Measurements from ENCODE around the gene LARGE2.

The LARGE2 gene

DNA sequence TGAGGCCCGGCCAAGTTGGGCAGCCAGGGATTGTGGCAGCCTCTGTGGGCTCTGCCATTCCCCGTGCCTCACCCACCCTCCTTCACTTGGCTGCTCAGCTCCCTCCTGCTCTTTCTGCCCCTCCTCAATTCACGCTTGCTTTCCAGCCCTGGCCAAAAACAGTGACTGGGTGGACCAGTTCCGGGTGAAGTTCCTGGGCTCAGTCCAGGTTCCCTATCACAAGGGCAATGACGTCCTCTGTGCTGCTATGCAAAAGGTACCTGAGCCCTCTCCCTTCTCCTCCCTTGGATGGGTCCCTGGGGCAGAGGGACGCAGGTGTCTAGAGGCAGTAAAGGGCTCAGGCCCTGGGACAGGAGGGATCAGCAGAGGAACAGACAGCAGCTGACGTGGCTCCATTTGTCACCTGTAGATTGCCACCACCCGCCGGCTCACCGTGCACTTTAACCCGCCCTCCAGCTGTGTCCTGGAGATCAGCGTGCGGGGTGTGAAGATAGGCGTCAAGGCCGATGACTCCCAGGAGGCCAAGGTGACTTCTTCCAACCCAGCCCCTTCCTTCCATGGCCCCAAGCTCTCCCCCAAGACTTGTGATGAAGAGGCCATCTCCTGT is 18.0 kb upstream of the LARGE2 start:
- TF ChIP-seq ZFX (IDR thresholded peaks at IDR 0.05), result no peak
- TF ChIP-seq, protein P1, sequence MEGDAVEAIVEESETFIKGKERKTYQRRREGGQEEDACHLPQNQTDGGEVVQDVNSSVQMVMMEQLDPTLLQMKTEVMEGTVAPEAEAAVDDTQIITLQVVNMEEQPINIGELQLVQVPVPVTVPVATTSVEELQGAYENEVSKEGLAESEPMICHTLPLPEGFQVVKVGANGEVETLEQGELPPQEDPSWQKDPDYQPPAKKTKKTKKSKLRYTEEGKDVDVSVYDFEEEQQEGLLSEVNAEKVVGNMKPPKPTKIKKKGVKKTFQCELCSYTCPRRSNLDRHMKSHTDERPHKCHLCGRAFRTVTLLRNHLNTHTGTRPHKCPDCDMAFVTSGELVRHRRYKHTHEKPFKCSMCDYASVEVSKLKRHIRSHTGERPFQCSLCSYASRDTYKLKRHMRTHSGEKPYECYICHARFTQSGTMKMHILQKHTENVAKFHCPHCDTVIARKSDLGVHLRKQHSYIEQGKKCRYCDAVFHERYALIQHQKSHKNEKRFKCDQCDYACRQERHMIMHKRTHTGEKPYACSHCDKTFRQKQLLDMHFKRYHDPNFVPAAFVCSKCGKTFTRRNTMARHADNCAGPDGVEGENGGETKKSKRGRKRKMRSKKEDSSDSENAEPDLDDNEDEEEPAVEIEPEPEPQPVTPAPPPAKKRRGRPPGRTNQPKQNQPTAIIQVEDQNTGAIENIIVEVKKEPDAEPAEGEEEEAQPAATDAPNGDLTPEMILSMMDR (conservative IDR thresholded peaks at IDR 0.05), result no peak
- peak overlapping the region; percentile 60 for H3K27ac ChIP-seq

DNA sequence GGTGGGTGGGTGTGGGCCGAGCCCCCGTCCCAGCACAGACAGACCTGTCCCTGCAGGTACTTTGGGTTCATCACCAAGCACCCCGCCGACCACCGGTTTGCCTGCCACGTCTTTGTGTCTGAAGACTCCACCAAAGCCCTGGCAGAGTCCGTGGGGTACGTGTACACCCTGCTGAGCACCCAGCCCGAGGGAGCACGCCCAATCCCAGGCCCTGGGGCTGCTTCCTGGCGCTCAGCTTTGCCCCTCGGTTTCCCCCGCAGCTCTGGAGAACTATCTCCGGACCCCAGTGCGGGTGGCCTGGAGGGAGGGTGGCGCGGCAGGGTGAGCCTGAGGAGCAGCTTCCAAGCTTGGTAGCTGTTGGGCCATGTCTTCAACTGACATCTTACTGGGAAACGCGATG is 17.4 kb upstream of the LARGE2 start:
- peak overlapping the region; percentile 60 for H3K27ac ChIP-seq
- TF ChIP-seq, protein P1 (conservative IDR thresholded peaks at IDR 0.05), result no peak
- no peak for TF ChIP-seq ZFX (IDR thresholded peaks at IDR 0.05)

DNA sequence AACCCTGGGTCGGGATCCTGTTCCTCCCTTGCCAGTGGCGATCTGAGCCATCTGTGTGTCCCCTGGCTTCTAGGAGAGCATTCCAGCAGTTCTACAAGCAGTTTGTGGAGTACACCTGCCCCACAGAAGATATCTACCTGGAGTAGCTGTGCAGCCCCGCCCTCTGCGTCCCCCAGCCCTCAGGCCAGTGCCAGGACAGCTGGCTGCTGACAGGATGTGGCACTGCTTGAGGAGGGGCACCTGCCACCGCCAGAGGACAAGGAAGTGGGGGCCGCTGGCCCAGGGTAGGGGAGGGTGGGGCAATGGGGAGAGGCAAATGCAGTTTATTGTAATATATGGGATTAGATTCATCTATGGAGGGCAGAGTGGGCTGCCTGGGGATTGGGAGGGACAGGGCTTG is 16.9 kb upstream of the LARGE2 start:
- peak overlapping the region; percentile 60; the same call in 1 of the 2 replicates for H3K27ac ChIP-seq

DNA sequence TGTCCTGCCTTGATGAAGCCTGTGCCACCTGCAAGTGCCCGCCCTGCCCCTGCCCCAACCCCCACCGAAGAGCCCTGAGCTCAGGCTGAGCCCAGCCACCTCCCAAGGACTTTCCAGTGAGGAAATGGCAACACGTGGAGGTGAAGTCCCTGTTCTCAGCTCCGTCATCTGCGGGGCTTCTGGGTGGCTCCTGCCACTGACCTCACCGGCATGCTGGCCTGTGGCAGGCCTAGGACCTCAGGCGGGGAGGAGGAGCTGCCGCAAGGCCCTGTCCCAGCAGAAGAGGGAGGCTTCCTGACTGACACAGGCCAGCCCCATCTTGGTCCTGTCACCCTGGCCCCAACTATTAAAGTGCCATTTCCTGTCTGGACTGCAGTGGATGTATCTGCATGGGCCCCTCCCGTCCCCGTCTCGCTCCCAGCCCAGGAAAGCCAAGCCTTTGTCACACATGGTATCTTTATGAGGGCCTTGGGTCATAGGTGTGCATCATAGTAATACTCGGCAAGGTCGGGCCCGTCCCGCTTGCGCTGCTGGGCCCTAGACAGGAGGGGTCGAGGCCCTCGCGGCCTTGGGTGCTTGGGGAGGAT is 16.3 kb upstream of the LARGE2 start:
- TF ChIP-seq, protein P1 (conservative IDR thresholded peaks at IDR 0.05), result no peak
- no peak for TF ChIP-seq ZFX (IDR thresholded peaks at IDR 0.05)
- no peak overlapping the region for H3K27ac ChIP-seq

DNA sequence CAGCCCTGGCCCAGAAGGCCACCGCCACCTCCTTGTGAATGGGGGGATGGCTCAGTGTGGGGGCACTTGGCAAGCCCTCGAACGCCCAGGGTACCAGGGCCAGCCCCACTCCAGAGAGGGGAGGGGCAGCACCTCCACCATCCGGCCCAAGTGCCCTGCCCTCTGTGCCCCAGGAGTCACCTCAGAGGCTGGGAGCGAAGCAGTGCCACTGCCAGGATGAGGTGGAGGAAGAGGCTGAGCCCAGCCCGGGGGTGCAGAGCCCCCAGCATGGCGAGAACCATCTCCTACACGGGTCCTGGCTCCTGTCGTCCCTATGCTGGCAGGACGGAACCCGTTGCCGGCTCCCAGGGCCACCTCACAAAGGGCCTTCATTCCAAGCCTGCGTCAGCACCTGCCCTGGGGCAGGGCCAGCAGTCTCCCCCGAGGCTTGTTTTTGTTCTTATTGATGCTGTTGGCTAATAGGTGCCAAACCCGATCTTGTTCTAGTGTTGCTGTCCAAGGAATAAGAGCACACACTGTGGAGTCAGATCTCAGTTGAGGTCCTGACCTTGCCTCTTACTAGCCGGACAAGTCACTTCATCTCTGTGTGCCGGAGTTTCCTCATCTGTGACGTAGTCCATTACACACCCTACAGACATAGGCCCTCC is 15.4 kb upstream of the LARGE2 start, which contains the start of gene FREY1:
Gene FREY1 (minus strand): TSS at position 307 of the 647 bp plus-strand sequence. CDS start 26 bp downstream, at position 281.
- TF ChIP-seq ZFX (IDR thresholded peaks at IDR 0.05), result no peak
- TF ChIP-seq, protein P1 (conservative IDR thresholded peaks at IDR 0.05), result no peak
- no peak within 1 kb of the TSS for H3K27ac ChIP-seq

DNA sequence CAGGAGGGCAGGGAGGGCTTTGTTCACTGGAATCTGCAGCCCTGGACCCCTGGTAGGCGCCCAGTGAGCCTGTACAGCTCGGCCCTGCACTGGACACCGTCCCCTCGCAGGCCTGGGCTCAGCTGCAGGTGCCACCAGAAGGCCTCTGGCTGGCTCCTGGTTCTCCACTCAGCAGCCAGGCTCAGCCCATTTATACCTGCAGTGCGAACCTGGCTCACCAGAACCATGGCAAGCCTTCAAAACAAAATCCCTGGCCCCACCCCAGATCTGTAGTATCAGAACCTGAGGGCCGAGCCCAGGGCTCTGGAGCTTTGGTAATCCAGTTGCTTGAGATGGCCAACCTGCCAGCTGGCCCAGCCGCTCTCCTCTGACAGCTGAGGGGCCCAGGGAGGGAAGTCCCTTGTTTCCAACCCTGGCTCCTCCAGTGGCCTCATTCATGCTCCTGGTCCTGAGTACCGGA is 14.5 kb upstream of the LARGE2 start:
- H3K27ac ChIP-seq, result no peak overlapping the region
- TF ChIP-seq ZFX (IDR thresholded peaks at IDR 0.05), result no peak
- TF ChIP-seq, protein P1 (conservative IDR thresholded peaks at IDR 0.05), result no peak

DNA sequence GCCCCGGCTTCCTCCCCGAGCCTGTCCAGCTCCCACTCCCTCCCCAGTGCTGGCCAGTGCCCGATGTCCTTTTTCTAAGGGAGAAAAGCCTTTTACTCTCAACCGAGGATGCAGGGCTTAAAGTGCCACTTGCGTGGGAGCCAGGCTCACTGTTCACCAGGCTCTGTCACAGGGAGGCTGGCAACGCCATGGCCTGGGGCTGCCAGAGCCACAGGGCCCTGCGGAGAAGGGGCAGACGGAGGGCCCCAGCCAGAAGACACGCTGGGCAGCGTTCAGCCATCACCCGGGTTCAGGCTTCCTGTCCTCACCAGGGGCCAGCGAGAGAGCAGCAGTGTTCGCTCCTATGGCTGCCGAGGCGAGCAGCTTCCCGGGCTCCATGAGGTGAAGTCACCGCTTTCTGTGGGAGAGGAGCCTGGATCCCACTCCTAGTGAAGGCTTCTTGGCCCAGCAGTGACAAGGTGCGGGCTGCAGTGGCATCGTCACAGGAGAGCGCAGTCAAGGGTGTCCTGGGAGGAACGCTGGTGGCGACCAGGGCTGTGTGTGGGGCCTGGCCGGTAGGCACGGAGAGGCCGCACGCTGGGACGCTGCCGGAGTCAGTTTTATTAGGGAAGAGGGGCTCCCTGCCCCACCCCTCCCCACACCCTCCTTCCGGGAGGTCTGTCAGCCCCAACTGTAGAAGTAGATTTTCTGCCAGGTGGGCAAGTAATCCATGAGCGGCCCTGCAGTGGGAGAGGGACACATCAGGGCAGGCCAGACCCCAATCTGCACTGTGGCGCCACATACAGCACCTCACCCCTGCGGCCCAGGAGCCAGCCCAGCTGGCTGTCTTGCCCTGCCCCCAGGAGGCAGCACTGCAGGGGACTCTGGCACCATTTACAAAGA is 12.6 kb upstream of the LARGE2 start:
- TF ChIP-seq, protein P1 (conservative IDR thresholded peaks at IDR 0.05), result no peak
- no peak for TF ChIP-seq ZFX (IDR thresholded peaks at IDR 0.05)
- H3K27ac ChIP-seq, result no peak overlapping the region
